HG02642 (cell line): ENCODE data around the gene CELA2B.
"Not testable (repeated sequence)": the region's sequence is repeated elsewhere in the genome, so short reads cannot be mapped to it uniquely, and the experiment has no call there.

Experiments used
- ATAC-seq: cut with Tn5 transposase; IDR thresholded peaks from one replicate; pipeline ENCODE4 v1.9.1; 2021; ENCODE audit warnings: mild to moderate bottlenecking; ENCODE audit not compliant: unreplicated experiment, poor library complexity

The CELA2B gene

DNA sequence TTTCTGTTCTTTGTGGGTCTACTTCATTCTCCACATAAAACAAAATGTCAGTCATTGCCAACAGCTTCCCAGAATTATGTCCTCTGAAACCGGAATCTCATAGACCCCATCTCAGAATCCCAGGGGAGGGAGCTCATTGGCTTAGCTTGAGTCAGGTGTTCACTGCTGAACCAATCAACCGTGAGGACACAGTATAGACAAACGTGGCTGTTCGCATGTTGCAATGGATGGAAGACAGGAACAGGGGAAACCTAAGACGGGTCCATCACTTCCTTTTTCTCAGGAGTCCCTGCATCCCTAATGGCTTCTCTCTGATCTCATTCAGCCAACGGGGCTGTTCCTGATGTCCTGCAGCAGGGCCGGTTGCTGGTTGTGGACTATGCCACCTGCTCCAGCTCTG lies 10.2 kb upstream of the CELA2B start:
- no peak for ATAC-seq

DNA sequence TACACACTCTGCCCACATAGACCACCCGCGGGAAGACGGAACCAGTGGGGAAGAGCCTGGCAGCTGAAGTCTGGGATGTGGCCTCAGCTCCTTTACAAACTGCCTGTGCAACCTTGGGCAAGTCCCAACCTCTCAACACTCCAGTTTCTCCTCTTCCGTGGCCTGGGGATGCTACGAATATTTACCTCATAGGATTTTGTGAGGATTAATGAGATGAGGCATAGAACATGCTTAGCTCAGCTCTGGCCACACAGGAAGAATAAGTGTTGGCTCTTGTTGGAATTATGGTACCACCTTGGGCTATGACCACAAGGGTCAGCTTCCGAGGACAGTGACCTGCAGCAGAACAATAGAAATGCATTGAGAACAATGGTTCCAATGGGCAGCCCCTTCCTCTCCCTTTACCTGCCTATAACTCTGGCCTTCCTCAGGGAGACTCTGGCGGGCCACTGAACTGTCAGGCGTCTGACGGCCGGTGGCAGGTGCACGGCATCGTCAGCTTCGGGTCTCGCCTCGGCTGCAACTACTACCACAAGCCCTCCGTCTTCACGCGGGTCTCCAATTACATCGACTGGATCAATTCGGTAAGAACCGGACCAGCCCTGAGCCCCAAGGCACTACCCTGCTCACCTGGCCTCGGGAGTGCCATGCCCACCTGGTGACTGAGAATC lies 8.8 kb upstream of the CELA2B start:
- not testable (repeated sequence) for ATAC-seq

DNA sequence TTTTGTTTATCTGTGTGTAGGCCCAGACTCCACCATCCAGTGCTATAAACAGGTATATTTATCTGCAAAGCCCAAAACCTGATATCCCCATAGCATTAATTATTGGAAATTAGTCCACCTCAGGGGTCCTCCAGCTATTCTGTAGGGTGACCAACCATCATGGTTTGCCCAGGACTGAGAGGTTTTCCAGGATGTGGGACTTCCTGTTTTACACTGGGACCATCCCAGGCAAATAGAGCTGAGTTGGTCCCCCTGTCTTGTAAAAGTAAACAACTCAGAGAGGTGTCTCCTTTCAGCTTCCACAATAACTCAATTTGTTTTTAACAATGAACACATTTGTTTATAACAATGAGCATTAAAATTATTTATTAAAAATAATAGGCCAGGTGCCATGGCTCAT lies 7.8 kb upstream of the CELA2B start:
- no peak for ATAC-seq

DNA sequence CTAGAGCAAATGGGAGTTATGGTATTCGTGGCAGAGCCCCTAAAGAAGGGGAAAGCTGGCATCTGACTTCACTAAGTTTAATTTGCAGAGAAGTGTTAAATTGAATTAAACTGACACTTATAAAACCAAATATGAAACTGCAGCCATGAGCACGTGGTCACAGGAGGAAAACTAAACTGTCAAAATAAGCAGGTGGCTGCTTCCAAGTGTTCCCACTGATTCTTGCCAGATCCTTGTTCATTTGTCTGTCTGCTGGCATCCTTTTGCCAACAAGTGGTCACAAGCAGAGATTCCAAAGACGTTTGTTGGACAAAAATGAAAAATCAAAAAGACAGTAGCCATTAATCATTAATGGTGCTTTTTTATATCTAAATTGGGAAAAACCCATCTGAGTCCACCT lies 6.5 kb upstream of the CELA2B start:
- ATAC-seq, result no peak

DNA sequence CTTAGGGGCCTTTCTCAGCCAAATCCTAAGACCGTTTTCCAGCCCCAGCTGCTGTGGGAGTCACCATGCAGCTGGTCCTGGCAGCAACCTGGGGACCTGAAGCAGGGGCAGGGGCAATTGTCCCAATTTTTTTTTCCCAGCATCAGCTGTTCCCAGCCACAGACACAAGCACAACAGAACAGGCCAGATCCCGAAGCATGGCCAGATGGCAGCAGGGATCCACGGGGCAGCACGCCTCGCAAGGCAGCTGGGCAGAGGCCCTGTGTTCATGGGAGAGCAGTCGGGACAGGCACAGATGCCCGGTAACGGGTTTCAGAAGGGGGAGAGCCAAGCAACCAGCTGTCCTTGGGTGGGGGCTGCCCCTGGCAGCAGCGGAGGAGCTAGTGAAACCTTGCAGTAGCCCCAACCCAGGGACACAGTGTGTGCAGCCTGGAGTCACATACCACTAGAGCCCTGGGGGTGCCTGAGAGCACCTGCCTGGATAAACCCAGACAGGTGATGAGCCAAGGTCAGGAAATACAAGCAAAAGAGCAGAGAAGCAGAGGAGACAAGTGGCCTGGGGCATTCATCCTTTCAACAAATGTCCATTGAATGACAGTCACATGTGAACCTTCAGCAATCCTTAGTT lies 6.0 kb upstream of the CELA2B start:
- ATAC-seq, result not testable (repeated sequence)

DNA sequence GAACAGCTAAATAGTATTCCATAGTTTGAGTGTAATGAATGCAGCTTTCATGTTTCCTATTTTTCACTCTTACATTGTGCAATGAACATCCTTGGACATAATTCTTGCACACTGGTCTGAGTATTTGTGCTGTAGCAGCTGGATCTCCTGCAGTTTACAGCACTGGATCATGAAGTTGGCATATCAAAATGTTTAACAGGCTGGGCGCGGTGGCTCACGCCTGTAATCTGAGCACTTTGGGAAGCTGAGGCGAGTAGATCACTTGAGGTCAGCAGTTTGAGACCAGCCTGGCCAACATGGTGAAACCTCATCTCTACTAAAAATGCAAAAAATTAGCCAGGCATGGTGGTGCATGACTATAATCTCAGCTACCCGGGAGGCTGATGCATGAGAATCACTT lies 4.8 kb upstream of the CELA2B start:
- ATAC-seq, result not testable (repeated sequence)

DNA sequence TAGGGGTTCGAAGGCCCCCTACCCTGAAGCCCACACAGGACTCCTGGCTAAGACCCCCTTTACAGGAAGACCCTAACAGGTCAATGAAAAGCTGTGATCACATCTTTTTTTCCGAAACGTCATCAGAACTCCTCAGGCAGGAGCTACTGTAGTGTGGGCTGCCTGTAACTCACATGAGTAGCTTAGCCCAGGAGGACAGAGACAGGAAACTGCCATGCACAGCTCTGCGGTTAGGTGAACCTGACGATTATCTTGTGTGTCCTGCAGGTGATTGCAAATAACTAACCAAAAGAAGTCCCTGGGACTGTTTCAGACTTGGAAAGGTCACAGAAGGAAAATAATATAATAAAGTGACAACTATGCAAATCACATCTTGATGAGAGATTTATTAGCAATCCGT lies 4.2 kb upstream of the CELA2B start:
- ATAC-seq, result not testable (repeated sequence)

DNA sequence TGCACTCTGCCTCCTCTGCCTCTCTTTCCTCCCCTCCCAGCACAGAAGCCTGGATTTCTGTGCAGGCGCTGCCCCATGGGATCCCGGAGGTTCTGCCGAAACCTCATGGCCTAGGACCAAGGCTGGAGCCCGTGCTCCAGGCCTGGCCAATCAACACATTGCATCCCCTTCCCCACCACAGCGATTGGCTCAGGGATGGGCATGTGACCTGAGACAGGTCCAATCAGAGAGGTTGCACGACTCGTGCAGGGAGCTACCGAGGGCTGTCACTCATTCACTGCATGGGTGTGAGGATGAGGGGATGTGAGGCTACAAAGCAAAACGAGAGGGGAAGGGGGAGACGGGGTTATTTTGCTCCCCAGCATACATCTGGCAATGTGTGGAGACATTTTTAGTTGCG lies 3.3 kb upstream of the CELA2B start:
- no peak for ATAC-seq

DNA sequence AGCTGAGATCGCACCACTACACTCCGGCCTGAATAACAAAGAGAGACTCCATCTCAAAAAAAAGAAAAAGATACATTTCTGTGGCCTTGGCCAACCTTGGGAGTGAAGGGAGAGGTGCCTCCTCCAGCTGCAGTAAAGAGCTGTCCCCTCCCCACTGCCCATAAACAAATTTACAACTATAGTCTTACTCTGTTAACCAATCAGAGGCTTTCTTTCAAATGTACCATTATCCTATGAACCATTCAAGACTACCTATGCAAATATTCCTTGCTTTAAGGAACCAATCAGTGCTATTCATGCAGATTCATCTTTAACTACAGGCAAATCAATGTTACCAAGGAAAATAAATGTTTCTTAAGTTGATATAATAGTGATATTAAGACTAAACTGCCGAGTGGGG lies 1.0 kb downstream of the CELA2B start:
- no peak for ATAC-seq

DNA sequence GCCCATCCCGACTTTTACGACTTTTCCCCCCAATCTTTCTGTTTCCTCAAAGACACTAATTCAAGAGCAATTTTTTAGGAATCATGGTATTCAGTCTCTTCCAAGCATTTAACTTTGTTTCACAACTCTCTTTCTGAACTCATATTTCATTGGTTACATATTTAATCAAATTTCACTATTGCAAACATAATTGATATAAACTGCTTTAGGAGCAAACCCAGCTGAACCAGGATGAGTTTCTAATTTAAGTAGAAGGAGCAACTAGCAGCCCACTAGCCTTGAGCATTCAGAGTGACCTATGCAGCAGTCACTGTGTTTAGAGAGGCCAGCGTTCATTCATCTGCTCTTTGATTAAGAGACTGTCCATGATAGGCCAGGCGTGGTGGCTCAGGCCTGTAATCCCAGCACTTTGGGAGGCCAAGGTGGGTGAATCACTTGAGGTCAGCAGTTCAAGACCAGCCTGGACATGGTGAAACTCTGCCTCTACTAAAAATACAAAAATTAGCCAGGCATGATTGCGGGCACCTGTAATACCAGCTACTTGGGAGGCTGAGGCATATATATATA lies 1.8 kb downstream of the CELA2B start:
- ATAC-seq, result no peak

DNA sequence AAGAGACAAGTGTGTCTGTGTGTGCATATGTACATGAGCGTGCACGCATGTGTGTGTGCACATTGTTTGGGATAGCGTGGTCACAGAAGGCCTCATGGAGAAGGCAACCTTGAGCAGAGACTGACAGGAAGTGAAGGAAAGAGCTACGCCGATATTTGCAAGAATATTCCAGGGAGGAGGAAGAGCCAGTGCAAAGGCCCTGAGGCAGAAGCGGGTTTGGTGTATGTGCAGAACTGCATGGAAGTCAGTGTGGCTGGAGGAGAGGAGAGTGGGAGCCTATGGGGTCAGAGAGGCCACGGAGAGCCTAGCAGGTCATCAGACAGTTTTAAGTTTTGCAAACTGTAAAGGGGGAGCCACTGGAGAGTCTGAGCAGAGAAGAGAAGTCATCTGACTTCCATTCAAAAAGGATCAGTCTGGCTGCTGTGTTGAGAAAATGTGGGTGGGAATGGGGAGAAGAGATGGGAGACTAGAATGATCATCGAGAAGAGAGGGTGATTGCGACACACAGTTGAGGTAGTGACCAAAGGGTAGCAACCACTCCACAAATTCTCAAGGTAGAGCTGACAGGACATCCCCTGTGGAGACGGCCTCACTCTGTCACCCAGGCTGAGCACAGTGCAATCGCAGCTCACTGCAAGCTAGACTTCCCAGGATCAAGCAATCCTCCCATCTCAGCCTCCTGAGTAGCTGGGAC lies 3.9 kb downstream of the CELA2B start:
- ATAC-seq, result no peak

DNA sequence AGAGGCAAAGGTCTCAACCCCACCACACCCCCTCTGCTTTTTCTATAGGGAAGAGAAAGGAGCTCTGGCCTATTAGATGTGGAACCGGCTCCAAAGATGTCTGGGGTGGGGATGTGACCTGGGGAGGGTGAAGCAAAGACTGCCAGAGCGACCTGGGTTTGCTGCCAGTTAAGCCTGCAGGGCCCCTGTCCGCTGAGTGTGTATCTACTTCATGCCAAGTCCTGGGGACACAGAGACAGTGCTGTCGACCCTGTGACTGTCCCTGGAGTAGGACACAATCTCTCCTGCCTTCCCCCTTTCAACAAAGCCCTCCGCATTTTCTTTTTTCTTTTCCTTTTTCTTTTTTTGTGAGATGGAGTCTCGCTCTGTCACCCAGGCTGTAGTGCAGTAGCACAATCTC lies 6.6 kb downstream of the CELA2B start:
- not testable (repeated sequence) for ATAC-seq

DNA sequence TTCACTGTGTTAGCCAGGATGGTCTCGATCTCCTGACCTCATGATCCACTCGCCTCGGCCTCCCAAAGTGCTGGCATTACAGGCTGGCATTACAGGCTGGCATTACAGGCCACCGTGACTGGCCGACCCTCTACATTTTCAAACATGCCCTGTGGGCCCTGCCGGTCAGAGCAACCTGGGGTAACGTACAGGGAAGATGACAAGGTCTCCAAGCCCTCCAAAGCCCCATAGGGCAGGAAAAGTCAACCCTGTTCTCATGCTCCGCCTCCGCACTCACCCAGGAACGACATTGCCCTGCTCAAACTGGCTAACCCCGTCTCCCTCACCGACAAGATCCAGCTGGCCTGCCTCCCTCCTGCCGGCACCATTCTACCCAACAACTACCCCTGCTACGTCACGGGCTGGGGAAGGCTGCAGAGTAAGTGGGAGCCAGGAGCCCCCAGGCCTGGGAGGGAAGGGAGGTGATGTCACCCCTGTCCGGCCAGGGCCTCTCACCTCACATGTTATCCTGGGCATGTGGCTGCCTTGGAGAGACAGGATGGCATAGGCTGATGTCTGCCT lies 7.2 kb downstream of the CELA2B start:
- ATAC-seq, result not testable (repeated sequence)

DNA sequence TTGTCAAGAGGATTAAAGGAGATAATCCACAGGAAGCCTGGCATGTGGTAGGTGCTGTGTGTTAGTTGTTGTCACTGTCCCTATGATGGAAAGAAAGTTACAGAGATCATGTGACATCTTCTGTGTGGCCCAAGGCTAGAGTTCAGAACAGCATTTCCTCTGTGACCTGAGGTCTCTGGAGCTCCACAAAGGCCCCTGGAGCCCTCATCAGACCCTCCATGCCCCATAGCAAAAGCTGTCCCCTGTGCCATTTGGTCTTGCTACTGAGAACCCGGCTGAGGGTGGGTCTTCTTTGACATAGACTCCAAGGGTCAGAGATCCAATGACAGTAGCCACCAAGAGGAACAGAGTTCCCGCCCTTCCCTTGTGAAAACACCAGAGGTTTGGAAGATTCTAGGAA lies 8.1 kb downstream of the CELA2B start:
- no peak for ATAC-seq

DNA sequence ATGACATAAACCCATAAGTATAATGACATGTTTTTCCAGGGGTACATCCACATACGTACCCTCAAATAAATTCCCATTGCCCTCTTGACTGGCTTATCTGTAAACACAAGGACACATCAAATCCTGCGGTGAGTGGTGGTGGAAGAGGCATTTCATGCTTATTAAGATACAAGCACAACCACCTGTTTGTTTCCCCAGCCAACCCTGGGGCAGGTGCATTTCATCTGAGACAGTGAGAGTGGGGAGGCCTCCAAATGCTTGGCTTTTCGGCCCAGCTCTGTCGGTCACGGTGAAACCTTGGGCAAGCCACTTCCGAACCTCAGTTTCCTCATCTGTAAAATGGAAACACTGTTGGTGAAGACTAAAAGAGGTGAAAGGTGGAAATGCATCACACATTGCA lies 8.5 kb downstream of the CELA2B start:
- ATAC-seq, result not testable (repeated sequence)

DNA sequence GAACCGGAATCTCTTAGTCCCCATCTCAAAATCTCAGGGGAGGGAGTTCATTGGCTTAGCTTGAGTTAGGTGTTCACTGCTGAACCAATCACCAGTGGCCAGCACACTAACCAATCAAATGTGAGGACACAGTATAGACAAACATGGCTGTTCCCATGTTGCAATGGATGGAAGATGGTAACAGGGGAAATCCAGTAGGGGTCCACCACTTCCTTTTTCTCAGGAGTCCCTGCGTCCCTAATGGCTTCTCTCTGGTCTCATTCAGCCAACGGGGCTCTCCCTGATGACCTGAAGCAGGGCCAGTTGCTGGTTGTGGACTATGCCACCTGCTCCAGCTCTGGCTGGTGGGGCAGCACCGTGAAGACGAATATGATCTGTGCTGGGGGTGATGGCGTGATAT lies 9.7 kb downstream of the CELA2B start:
- ATAC-seq, result no peak

DNA sequence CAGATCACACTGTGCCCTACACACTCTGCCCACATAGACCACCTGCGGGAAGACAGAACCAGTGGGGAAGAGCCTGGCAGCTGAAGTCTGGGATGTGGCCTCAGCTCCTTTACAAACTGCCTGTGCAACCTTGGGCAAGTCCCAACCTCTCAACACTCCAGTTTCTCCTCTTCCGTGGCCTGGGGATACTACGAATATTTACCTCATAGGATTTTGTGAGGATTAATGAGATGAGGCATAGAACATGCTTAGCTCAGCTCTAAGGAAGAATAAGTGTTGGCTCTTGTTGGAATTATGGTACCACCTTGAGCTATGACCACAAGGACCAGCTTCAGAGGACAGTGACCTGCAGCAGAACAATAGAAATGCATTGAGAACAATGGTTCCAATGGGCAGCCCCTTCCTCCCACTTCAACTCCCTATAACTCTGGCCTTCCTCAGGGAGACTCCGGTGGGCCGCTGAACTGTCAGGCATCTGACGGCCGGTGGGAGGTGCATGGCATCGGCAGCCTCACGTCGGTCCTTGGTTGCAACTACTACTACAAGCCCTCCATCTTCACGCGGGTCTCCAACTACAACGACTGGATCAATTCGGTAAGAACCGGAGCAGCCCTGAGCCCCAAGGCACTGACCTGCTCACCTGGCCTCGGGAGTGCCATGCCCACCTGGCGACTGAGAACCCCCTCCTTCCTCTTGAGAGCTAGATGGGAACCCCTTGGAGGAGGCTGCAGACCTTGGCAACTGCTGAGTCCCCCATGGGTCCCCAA lies 11.1 kb downstream of the CELA2B start:
- ATAC-seq, result not testable (repeated sequence)

DNA sequence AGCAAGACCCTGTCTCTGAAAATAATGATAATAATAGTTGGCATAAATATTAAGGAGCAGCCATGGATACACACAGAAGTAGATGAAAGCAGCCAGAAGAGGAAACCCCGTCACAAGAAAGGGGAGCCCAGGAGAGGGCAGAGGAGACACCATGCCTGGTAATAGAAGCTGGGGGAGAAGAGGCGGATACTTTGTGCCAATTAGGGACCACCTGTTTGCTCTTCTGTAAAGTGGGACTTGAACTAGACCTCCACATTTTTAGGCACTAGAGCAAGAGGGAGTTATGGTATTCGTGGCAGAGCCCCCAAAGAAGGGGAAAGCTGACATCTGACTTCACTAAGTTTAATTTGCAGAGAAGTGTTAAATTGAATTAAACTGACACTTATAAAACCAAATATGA lies 12.5 kb downstream of the CELA2B start:
- ATAC-seq, result no peak

DNA sequence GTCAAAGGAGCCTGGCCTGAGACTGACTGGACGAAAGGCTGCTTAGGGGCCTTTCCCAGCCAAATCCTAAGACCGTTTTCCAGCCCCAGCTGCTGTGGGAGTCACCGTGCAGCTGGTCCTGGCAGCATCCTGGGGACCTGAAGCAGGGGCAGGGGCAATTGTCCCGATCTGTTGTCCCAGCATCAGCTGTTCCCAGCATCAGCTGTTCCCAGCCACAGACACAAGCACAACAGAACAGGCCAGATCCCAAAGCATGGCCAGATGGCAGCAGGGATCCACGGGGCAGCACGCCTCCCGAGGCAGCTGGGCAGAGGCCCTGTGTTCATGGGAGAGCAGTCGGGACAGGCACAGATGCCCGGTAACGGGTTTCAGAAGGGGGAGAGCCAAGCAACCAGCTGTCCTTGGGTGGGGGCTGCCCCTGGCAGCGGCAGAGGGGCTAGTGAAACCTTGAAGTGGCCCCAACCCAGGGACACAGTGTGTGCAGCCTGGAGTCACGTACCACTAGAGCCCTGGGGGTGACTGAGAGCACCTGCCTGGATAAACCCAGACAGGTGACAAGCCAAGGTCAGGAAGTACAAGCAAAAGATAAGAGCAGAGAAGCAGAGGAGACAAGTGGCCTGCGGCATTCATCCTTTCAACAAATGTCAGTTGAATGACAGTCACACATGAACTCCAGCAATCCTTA lies 13.3 kb downstream of the CELA2B start:
- no peak for ATAC-seq

DNA sequence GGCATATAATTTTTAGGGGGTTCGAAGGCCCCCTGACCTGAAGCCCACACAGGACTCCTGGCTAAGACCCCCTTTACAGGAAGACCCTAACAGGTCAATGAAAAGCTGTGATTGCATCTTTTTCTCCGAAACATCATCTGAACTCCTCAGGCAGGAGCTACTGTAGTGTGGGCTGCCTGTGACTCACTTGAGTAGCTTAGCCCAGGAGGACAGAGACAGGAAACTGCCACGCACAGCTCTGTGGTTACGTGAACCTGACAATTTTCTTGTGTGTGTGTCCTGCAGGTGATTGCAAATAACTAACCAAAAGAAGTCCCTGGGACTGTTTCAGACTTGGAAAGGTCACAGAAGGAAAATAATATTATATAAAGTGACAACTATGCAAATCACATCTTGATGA lies 15.1 kb downstream of the CELA2B start:
- ATAC-seq, result not testable (repeated sequence)
